ENCODE data around the gene RNU1-3.
"Not testable (repeated sequence)": the region's sequence is repeated elsewhere in the genome, so short reads cannot be mapped to it uniquely, and the experiment has no call there.

DNA sequence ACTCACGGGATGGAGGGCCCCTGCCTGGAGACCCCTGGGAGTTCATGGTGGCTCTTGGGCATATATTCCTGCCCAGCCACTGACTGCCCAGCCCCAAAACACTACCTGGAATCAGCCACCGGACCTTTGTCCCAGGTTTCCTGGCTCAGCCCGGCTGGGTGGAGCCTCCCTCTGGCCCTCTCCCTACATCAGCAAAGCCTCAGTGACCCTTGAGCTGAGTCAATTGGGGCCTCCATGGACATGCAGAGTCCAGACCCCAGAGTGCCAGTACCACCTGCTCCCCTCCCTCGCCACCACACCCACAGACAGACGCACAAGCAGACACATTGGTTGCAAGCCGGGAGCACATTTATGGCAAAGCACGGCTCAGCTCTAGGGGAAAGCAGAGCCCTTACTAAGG lies 30.4 kb upstream of the RNU1-3 start:
- not testable (repeated sequence) for TF ChIP-seq EZH2 (IDR thresholded peaks at IDR 0.05; ENCODE audit: low read depth)
- TF ChIP-seq, protein P1, sequence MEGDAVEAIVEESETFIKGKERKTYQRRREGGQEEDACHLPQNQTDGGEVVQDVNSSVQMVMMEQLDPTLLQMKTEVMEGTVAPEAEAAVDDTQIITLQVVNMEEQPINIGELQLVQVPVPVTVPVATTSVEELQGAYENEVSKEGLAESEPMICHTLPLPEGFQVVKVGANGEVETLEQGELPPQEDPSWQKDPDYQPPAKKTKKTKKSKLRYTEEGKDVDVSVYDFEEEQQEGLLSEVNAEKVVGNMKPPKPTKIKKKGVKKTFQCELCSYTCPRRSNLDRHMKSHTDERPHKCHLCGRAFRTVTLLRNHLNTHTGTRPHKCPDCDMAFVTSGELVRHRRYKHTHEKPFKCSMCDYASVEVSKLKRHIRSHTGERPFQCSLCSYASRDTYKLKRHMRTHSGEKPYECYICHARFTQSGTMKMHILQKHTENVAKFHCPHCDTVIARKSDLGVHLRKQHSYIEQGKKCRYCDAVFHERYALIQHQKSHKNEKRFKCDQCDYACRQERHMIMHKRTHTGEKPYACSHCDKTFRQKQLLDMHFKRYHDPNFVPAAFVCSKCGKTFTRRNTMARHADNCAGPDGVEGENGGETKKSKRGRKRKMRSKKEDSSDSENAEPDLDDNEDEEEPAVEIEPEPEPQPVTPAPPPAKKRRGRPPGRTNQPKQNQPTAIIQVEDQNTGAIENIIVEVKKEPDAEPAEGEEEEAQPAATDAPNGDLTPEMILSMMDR (conservative IDR thresholded peaks at IDR 0.05) = not testable (repeated sequence)
